Esophagus squamous epithelium (tissue), 4 donors: ENCODE results near the gene ABO.
"Not testable (repeated sequence)": the region's sequence is repeated elsewhere in the genome, so short reads cannot be mapped to it uniquely, and the experiment has no call there.

Experiments used
- CTCF ChIP-seq, 6 experiments: fragments of 450-650 bp in 4 of 6; fragments of 200-600 bp in 2 of 6; sonication (generic) in 2 of 6; IDR thresholded peaks; one replicate each; pipeline ENCODE4 v1.5.1; 2016 to 2019; ENCODE audit warnings: antibody characterized with exemption in 6 of 6, mild to moderate bottlenecking in 4 of 6, moderate library complexity in 4 of 6
- POLR2A ChIP-seq, 4 donors: fragments of 450-650 bp; IDR thresholded peaks; one replicate each; pipeline ENCODE4 v1.6.1; 2017; ENCODE audit warnings: antibody characterized with exemption in 4 of 4, mild to moderate bottlenecking in 4 of 4, moderate library complexity in 3 of 4

DNA sequence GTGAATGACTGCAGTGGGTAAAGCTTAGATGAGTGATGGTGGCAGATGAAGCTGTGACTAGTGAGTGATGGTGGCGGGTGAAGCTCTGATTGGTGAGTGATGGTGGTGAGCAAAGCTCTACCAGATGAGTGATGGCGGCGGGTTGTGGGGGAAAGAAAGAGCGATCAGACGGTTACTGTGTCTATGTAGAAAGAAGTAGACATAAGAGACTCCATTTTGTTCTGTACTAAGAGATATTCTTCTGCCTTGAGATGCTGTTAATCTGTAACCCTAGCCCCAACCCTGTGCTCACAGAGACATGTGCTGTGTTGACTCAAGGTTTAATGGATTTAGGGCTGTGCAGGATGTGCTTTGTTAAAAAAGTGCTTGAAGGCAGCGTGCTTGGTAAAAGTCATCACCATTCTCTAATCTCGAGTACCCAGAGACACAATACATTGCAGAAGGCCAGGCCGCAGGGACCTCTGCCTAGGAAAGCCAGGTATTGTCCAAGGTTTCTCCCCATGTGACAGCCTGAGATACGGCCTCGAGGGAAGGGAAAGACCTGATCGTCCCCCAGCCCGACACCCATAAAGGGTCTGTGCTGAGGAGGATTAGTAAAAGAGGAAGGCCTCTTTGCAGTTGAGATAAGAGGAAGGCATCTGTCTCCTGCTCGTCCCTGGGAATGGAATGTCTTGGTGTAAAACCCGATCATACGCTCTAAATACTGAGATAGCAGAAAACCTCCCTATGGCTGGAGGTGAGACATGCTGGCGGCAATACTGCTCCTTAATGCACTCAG is 8.4 kb upstream of the ABO start:
- TF ChIP-seq CTCF, POLR2A (IDR thresholded peaks at IDR 0.05): not testable (repeated sequence)
